HG03066 (cell line): ENCODE data around the gene SPAG9.

Experiments used
- ATAC-seq: cut with Tn5 transposase; IDR thresholded peaks from one replicate; pipeline ENCODE4 v1.9.1; 2021; ENCODE audit warnings: low read depth; ENCODE audit not compliant: unreplicated experiment

The SPAG9 gene, protein sequence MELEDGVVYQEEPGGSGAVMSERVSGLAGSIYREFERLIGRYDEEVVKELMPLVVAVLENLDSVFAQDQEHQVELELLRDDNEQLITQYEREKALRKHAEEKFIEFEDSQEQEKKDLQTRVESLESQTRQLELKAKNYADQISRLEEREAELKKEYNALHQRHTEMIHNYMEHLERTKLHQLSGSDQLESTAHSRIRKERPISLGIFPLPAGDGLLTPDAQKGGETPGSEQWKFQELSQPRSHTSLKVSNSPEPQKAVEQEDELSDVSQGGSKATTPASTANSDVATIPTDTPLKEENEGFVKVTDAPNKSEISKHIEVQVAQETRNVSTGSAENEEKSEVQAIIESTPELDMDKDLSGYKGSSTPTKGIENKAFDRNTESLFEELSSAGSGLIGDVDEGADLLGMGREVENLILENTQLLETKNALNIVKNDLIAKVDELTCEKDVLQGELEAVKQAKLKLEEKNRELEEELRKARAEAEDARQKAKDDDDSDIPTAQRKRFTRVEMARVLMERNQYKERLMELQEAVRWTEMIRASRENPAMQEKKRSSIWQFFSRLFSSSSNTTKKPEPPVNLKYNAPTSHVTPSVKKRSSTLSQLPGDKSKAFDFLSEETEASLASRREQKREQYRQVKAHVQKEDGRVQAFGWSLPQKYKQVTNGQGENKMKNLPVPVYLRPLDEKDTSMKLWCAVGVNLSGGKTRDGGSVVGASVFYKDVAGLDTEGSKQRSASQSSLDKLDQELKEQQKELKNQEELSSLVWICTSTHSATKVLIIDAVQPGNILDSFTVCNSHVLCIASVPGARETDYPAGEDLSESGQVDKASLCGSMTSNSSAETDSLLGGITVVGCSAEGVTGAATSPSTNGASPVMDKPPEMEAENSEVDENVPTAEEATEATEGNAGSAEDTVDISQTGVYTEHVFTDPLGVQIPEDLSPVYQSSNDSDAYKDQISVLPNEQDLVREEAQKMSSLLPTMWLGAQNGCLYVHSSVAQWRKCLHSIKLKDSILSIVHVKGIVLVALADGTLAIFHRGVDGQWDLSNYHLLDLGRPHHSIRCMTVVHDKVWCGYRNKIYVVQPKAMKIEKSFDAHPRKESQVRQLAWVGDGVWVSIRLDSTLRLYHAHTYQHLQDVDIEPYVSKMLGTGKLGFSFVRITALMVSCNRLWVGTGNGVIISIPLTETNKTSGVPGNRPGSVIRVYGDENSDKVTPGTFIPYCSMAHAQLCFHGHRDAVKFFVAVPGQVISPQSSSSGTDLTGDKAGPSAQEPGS (N-terminal part only)

DNA sequence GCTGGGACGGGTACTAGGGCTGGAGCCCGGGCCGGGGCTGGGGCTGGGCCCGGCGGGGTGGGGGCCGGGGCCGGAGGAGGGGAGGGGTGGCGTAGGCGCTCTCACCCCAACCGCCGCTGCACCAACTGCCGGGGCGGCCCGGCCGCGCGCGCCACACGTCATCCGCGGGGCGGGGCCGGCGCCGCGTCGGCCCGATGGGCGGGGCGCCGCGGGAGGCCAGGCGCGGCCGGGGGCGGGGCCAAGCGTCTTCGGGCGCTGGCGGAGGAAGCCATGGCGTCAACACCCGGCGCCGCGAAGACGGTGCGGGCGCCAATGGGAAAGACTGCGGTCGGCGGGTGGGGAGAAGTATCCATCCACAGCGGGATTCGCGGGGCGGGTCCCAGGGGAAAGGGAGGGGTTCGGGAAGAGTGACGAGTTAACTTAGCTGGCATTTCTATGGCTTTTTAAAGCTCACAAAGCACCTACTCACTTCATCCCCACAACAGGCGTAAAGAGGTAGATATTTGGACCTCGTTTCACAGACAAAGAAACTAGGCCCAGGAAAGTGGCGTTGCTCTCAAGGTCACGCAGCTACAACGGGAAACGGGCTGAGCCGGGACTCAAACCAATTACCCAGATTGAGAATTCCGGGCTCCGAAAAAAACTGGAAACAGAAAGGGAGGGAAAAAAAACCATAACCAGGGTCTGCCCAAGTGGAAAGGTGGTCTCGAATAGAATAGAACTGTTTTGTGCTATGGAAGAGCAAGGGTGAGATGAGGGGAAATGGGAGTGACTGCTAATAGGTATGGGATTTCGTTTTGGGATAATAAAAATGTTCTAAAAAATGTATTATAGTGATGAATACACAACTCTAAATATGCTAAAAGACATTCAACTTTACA is at the start of gene SPAG9:
Gene SPAG9, minus strand, starts transcription at position 130 of the 881 bp plus-strand sequence. CDS start 212 bp downstream, outside the sequence.
- peak; percentile 69 for ATAC-seq

GRCh38 chr17:51169340-51169739 is 48.7 kb upstream of the SPAG9 start:
- ATAC-seq: no peak

GRCh38 chr17:51166987-51167931 is 46.6 kb upstream of the SPAG9 start:
- peak; percentile 47 for ATAC-seq

GRCh38 chr17:51166198-51166986 is 45.7 kb upstream of the SPAG9 start, which contains the start of gene NME2:
Gene NME2 (plus strand): TSS chr17:51166411. CDS start chr17:51166831, 420 bp downstream.
- peak; percentile 78 for ATAC-seq

DNA sequence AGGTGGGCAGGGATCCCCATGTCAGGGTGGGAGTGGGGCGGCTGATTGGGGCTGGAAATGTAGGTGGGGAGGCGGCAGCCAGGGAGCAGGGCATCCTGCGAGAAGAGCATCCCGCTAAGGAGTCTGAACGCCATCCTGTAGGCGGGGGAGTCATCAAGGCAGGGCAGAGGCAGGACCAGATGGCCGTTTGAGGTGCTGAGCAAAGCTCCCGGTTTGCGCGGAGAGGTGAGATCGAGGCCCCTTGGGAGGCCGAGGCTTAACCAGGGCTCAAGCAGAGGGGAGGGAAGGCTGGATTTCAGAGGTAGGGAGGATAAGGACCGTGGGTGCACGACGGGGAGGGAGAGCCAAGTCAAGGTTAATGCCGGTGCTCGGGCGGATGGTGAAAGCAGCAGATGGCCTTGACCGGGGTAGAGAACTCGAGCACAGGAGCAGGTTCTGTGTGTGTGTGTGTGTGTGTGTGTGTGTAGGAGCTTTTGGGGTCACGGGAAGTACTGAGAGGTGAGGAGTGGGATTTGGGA is 45.1 kb upstream of the SPAG9 start:
- ATAC-seq: peak; percentile 2

- no peak for ATAC-seq
Observed at GRCh38 chr17:51164911-51165679, 44.4 kb upstream of the SPAG9 start.

GRCh38 chr17:51161541-51161940 is 40.9 kb upstream of the SPAG9 start:
- ATAC-seq: no peak

GRCh38 chr17:51159604-51160003 is 38.9 kb upstream of the SPAG9 start:
- ATAC-seq: no peak

DNA sequence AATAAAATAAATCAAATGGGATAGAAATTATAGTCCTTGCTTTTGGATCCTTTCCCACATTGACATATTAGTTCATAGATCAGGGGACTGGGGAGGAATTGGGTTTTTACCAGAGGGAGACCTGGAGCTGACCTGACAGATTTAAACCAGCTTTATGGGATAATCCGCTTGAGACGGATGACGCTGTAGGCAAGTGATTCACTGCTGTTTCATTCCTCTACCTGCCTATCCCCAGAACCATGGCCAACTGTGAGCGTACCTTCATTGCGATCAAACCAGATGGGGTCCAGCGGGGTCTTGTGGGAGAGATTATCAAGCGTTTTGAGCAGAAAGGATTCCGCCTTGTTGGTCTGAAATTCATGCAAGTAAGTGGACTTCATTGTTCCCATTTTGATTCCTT is 34.7 kb upstream of the SPAG9 start:
- ATAC-seq: no peak

DNA sequence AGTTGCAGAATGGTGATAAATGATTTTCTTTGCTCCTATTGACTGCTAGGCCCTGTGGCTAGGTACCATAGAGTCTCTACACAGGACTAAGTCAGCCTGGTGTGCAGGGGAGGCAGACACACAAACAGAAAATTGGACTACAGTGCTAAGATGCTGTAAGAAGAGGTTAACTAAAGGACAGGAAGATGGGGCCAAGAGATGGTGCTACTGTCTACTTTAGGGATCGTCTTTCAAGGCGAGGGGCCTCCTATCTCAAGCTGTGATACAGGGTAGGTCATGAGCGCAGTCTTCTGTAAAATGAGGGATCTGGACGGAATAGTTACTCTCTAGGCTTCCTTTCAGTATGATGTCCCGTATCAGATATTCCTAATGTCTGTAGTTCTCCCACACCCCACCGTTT is 33.5 kb upstream of the SPAG9 start:
- ATAC-seq: no peak

DNA sequence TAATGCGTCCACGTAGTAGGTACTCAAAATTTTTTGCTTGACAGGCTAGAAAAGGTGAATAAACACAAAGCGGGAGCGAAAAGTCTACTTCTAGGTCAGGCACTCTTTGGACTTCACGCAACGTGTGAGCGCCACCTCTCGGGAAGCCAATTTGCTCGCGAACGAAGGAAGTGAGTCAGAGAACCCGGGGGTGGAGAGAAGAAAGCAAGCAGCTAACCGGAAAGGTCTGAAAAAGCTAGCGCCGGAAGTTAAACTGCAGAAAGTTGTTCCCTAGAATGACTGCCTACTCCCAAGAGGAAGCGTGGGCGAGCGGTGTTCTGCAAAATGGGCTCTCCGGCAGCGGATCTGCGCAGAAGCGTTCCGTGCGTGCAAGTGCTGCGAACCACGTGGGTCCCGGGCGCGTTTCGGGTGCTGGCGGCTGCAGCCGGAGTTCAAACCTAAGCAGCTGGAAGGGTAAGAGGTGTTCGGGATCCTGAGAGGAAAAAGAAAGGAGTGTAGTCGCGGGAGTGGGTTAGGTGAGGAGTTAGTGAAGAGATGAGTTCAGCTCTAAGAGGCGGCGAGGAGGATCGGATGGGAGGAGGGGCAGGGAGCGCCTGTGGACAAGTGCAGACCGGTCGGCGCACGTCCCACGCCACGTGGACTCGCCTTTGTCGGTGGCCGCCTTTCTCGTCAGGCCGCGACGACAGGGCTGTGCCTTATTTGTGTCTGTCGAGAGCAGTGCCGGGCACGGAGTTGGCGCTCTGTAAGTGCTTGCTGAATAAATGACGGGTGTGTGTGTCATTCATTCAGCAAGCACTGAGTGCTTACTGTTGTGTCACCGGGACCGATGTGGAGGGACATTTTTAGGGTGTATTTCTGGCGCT is 32.8 kb upstream of the SPAG9 start, which contains the start of gene NME1:
Gene NME1, plus strand, starts transcription at position 350 of the 863 bp plus-strand sequence. CDS start 2,096 bp downstream, outside the sequence.
- ATAC-seq: peak; percentile 91

GRCh38 chr17:51152766-51153209 is 32.1 kb upstream of the SPAG9 start:
- no peak for ATAC-seq

GRCh38 chr17:51150932-51151331 is 30.3 kb upstream of the SPAG9 start:
- ATAC-seq: no peak

- no peak for ATAC-seq
Observed at GRCh38 chr17:51149163-51149562, 28.5 kb upstream of the SPAG9 start.

GRCh38 chr17:51147650-51148049 is 27.0 kb upstream of the SPAG9 start:
- no peak for ATAC-seq
